ENCODE measurements around the gene C6orf132.

C6orf132 gene

GRCh38 chr6:42068173-42068572, 74.2 kb downstream of the C6orf132 start:
- TF ChIP-seq, protein P1, sequence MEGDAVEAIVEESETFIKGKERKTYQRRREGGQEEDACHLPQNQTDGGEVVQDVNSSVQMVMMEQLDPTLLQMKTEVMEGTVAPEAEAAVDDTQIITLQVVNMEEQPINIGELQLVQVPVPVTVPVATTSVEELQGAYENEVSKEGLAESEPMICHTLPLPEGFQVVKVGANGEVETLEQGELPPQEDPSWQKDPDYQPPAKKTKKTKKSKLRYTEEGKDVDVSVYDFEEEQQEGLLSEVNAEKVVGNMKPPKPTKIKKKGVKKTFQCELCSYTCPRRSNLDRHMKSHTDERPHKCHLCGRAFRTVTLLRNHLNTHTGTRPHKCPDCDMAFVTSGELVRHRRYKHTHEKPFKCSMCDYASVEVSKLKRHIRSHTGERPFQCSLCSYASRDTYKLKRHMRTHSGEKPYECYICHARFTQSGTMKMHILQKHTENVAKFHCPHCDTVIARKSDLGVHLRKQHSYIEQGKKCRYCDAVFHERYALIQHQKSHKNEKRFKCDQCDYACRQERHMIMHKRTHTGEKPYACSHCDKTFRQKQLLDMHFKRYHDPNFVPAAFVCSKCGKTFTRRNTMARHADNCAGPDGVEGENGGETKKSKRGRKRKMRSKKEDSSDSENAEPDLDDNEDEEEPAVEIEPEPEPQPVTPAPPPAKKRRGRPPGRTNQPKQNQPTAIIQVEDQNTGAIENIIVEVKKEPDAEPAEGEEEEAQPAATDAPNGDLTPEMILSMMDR (conservative IDR thresholded peaks at IDR 0.05; ENCODE audit: low read depth): no peak
- no peak overlapping the region for H3K27ac ChIP-seq
- POLR2A ChIA-PET (ENCODE audit: low non-redundant PET): no interaction called here
- CTCF ChIA-PET: interaction anchor here (1.4 kb wide), 1 partner anchor 147 kb away, joined by 4 read pairs; no protein-coding TSS in a partner anchor
- no peak for DNase-seq (ENCODE audit: low spot score)

DNA sequence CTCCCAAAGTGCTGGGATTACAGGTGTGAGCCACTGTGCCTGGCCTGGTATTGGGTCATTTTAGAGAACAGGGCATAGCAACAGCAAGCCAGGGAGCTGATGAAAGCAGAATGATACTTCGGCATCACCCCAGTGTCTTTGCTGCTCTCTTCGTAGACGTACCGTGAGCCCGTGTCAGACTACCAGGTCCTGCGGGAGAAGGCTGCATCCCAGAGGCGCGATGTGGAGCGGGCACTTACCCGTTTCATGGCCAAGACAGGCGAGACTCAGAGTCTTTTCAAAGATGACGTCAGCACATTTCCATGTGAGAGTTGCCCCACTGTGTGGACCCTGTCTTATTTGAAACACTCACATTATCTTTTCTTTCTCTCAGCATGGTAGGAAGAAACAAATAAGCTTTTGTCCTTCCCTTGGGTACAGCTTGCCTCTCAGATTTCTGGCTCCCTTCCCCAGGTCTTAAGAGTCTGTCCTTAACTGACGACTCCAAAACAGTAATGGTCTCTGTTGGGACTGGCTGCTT, 76.2 kb downstream of the C6orf132 start:
- no peak for DNase-seq (ENCODE audit: low spot score)
- CTCF ChIA-PET: interaction anchor here (0.5 to 0.7 kb wide), 2 partner anchors 9 to 30 kb away, joined by 3 read pairs; no protein-coding TSS in a partner anchor
- POLR2A ChIA-PET (ENCODE audit: low non-redundant PET): no interaction called here
- H3K27ac ChIP-seq: no peak overlapping the region
- TF ChIP-seq, protein P1 (conservative IDR thresholded peaks at IDR 0.05; ENCODE audit: low read depth): no peak

DNA sequence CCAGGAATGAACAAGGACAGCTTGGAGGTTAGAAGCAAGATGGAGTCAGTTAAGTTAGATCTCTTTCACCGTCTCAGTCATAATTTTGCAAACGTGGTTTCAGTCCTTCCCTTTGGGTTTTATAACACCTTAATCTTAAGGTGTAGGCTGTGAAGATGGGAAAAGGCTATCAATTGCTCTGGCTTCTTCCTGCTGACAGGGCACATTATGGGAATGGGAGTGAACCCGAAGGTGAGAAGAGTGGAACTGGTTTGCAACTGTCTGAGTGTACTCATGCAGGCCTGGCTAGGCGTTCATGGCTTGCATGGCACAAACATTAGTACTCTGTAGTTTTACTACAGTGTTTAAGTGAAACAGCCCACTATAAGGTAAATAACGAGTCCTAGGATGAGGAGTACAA, 82.7 kb downstream of the C6orf132 start:
- ChIA-PET POLR2A (ENCODE audit: low non-redundant PET) (no interaction called here), CTCF (no interaction called here)
- TF ChIP-seq, protein P1 (conservative IDR thresholded peaks at IDR 0.05; ENCODE audit: low read depth): no peak
- H3K27ac ChIP-seq: no peak overlapping the region
- no peak for DNase-seq (ENCODE audit: low spot score)

GRCh38 chr6:42053601-42054000, 88.8 kb downstream of the C6orf132 start:
- CTCF ChIA-PET: no interaction called here
- DNase-seq (ENCODE audit: low spot score): no peak
- TF ChIP-seq, protein P1 (conservative IDR thresholded peaks at IDR 0.05; ENCODE audit: low read depth): no peak
- H3K27ac ChIP-seq: no peak overlapping the region
- POLR2A ChIA-PET (ENCODE audit: low non-redundant PET): no interaction called here

DNA sequence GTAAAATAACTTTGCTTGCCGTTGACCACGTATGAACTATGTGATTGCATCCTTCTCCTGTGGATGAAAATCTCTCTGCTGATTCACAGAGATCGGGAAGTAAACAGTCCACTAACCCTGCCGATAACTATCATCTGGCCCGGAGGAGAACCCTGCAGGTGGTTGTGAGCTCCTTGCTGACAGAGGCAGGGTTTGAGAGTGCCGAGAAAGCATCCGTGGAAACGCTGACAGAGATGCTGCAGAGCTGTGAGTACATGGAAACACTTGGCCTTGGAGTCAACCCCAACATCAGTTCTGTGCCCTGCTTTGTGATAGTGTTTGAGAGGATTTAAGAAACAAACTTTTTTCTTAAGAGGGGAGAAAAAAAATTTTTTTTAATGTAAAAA, 91.2 kb downstream of the C6orf132 start:
- H3K27ac ChIP-seq: peak overlapping the region; percentile 98
- ChIA-PET CTCF (interaction anchor here (1.3 kb wide), 1 partner anchor 265 kb away, joined by 3 read pairs; no protein-coding TSS in a partner anchor), POLR2A (ENCODE audit: low non-redundant PET) (no interaction called here)
- TF ChIP-seq, protein P1 (conservative IDR thresholded peaks at IDR 0.05; ENCODE audit: low read depth): no peak
- no peak for DNase-seq (ENCODE audit: low spot score)

Measured in RWPE1 (cell line).